KOPT-K1 (cell line): Measurements from ENCODE around the gene CCNT2.
"Not testable (repeated sequence)": the region's sequence is repeated elsewhere in the genome, so short reads cannot be mapped to it uniquely, and the experiment has no call there.

ENCODE experiments used
- H3K27ac ChIP-seq: fragments of 200-600 bp; sonication (generic); 2 replicates; pipeline ENCODE4 v1.5.1; 2016; ENCODE audit warnings: antibody characterized with exemption, mild to moderate bottlenecking, low read depth, low read length; ENCODE audit not compliant: poor library complexity, severe bottlenecking
- H3K36me3 ChIP-seq: fragments of 200-600 bp; sonication (generic); 2 replicates; pipeline ENCODE4 v1.5.1; 2017; ENCODE audit warnings: antibody characterized with exemption, mild to moderate bottlenecking, low read length, moderate library complexity; ENCODE audit not compliant: insufficient read depth
- H3K9me3 ChIP-seq: fragments of 200-600 bp; sonication (generic); 2 replicates; pipeline ENCODE4 v1.5.1; 2017; ENCODE audit warnings: antibody characterized with exemption, low read length, mild to moderate bottlenecking; ENCODE audit not compliant: insufficient read depth, poor library complexity, severe bottlenecking

The CCNT2 gene

GRCh38 chr2:134918526-134919340 lies at the start of gene CCNT2:
Gene CCNT2, plus strand, starts transcription at chr2:134918822. Its CDS starts 33 bp downstream, at chr2:134918855.
- no peaks in the 10 kb centered on the region for H3K9me3 ChIP-seq
- H3K36me3 ChIP-seq: peaks cover 30% of the 10 kb centered on the region
- peak within 1 kb of the TSS; percentile 99 for H3K27ac ChIP-seq

- Histone ChIP-seq H3K9me3 (no peaks in the 10 kb centered on the region), H3K36me3 (no peaks in the 10 kb centered on the region), H3K27ac (no peak overlapping the region)
Observed at GRCh38 chr2:134869946-134870736, 48.5 kb upstream of the CCNT2 start.

GRCh38 chr2:134873152-134873551 lies 45.5 kb upstream of the CCNT2 start:
- H3K27ac ChIP-seq: no peak overlapping the region
- H3K36me3 ChIP-seq: no peaks in the 10 kb centered on the region
- peaks cover 9% of the 10 kb centered on the region for H3K9me3 ChIP-seq

GRCh38 chr2:134875309-134875708 lies 43.3 kb upstream of the CCNT2 start:
- no peak overlapping the region for H3K27ac ChIP-seq
- no peaks in the 10 kb centered on the region for H3K36me3 ChIP-seq

GRCh38 chr2:134882773-134883172 lies 35.8 kb upstream of the CCNT2 start:
- no peak overlapping the region for H3K27ac ChIP-seq
- peaks cover 15% of the 10 kb centered on the region for H3K9me3 ChIP-seq
- H3K36me3 ChIP-seq: no peaks in the 10 kb centered on the region

More at GRCh38 chr2:134875309-134875708, 43.3 kb upstream of the CCNT2 start:
- peaks cover 20% of the 10 kb centered on the region for H3K9me3 ChIP-seq

- H3K36me3 ChIP-seq: no peaks in the 10 kb centered on the region
- H3K27ac ChIP-seq: no peak overlapping the region
- H3K9me3 ChIP-seq: peaks cover 6% of the 10 kb centered on the region
Observed at GRCh38 chr2:134883552-134884293, 34.9 kb upstream of the CCNT2 start.

- H3K9me3 ChIP-seq: no peaks in the 10 kb centered on the region
- H3K36me3 ChIP-seq: no peaks in the 10 kb centered on the region
- no peak overlapping the region for H3K27ac ChIP-seq
Observed at GRCh38 chr2:134884435-134884834, 34.2 kb upstream of the CCNT2 start.

- H3K36me3 ChIP-seq: no peaks in the 10 kb centered on the region
- H3K27ac ChIP-seq: no peak overlapping the region
- no peaks in the 10 kb centered on the region for H3K9me3 ChIP-seq
Observed at GRCh38 chr2:134892282-134893035, 26.2 kb upstream of the CCNT2 start.

GRCh38 chr2:134897932-134898331 lies 20.7 kb upstream of the CCNT2 start:
- peaks cover 4% of the 10 kb centered on the region; the same call in 1 of the 2 replicates for H3K36me3 ChIP-seq
- no peak overlapping the region for H3K27ac ChIP-seq
- no peaks in the 10 kb centered on the region for H3K9me3 ChIP-seq

- Histone ChIP-seq H3K27ac (no peak overlapping the region), H3K36me3 (peaks cover 4% of the 10 kb centered on the region; the same call in 1 of the 2 replicates), H3K9me3 (no peaks in the 10 kb centered on the region)
Observed at GRCh38 chr2:134899204-134899603, 19.4 kb upstream of the CCNT2 start.

GRCh38 chr2:134900151-134900550 lies 18.5 kb upstream of the CCNT2 start:
- Histone ChIP-seq H3K27ac (no peak overlapping the region), H3K36me3 (peaks cover 4% of the 10 kb centered on the region; the same call in 1 of the 2 replicates), H3K9me3 (no peaks in the 10 kb centered on the region)

GRCh38 chr2:134903701-134904100 lies 14.9 kb upstream of the CCNT2 start:
- H3K9me3 ChIP-seq, H3K27ac ChIP-seq: not testable (repeated sequence)
- peaks cover 19% of the 10 kb centered on the region for H3K36me3 ChIP-seq

- peaks cover 29% of the 10 kb centered on the region for H3K36me3 ChIP-seq
- H3K27ac ChIP-seq: no peak overlapping the region
- H3K9me3 ChIP-seq: peaks cover 7% of the 10 kb centered on the region
Observed at GRCh38 chr2:134905168-134905567, 13.5 kb upstream of the CCNT2 start.

- Histone ChIP-seq H3K36me3 (peaks cover 29% of the 10 kb centered on the region), H3K27ac (no peak overlapping the region), H3K9me3 (peaks cover 7% of the 10 kb centered on the region)
Observed at GRCh38 chr2:134906726-134907125, 11.9 kb upstream of the CCNT2 start.
